ENCODE measurements around the gene TEX12.

The TEX12 gene

DNA sequence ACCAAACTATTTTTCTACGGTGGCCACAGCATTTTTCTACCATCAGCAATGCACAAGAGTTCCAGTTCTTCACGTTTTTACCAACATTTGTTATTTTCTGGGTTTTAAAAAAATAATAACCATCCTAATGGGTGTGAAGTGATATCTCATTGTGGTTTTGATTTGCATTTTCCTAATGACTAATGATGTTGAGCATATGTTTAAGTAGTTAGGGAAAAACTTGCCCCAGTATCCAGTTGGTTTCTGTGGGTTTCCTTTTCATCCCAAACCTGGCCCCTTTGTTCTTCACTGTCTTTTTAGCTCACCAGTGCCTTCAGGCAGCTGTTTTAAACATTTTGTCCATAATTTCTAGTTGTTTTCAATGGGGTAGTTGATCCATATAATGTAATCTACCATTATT lies 44.4 kb downstream of the TEX12 start:
- DNase-seq (ENCODE audit: low read depth in 2 of 2), result no peak

DNA sequence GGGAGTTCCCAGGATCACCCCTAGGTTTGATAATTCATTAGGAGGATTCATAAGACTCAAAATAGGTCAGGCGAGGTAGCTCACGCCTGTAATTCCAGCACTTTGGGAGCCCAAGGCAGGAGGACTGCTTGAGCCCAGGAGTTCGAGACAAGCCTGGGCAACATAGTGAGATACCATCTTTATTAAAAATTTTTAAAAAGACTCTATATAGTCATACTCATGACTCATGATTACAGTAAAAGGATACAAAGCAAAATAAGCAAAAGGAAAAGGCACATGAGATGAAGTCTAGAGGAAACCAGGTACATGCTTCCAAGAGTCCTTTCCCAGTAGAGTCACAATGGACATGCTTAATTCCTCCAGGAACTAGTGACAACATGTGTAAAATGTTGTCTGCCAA lies 45.1 kb downstream of the TEX12 start:
- no peak for DNase-seq (ENCODE audit: low read depth in 2 of 2)

DNA sequence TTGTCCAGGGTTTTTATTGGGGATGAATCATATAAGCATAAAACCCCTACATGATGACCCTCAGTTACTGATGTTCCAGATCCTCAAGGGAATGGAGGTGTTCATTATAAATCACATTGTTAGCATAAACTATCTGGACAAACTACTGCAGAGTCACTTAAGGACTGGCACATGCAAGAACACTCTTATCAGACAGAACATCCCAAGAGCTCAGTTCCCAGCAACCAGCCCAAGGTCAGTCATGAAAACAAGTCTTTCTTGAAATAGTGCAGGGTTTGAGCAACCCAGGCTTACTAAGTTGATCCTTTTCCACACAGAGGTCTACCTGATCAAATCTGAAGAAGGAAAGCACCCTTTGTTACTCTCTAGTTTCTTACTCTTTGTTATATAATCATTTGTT lies 45.5 kb downstream of the TEX12 start:
- DNase-seq (ENCODE audit: low read depth in 2 of 2), result no peak

DNA sequence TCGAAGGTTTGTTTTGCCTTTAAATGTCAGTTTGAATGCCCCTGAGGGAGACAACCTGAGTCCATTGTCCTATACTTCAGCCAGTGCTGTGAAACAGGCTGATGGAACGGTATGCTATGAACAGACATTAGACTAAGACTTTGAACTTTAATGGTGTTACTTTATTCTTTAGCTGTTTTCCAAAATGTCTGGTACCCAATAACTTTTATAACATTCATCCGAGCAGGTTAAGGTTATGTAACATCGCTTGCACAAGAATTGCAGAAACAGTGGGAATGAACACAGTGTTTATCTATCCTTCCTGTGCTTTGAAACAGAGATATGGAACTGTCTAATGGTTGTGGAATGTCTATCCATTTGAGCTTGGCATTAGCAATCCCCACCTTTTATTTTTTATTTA lies 46.6 kb downstream of the TEX12 start:
- DNase-seq (ENCODE audit: low read depth in 2 of 2), result no peak

DNA sequence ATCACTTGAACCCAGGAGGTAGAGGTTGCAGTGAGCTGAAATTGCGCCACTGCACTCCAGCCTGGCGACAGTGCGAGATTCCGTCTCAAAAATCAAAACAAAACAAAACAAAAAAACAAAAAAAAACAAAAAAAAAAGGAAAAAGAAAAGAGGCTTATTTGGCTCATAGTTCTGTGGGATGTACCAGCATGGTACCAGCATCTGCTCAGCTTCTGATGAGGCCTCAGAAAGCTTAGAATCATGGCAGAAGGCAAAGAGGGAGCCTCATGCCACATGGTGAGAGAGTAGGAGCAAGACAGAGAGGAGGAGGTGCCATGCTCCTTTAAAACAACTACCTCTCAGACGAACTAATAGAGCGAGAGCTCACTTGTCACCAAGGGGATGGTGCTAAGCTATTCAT lies 48.4 kb downstream of the TEX12 start:
- no peak for DNase-seq (ENCODE audit: low read depth in 2 of 2)

DNA sequence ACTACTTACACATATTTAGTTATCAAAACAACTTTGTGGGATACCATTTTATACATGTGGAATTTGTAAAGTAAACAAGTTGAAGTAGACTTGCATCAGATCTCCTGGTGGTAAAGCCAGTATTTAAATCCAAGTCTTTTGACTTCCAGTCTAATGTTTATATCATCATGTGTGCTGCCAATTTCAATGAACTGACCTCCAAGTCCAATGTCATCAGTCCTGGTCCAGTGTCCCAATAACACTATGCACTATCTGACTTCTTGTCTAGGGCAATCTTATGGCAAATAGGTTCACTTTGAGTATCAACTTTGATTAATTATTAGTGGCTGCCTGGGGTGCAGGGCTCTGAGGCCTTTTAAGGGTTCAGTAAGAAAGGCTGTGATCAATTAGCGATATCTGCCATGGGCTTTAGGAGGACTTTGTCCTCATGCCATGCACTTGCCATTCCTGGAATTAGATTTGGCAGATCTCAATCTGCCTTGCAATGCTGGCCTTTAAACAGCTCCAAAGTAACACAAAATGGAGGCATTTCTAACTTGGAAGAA lies 49.5 kb downstream of the TEX12 start:
- DNase-seq (ENCODE audit: low read depth in 2 of 2), result no peak

DNA sequence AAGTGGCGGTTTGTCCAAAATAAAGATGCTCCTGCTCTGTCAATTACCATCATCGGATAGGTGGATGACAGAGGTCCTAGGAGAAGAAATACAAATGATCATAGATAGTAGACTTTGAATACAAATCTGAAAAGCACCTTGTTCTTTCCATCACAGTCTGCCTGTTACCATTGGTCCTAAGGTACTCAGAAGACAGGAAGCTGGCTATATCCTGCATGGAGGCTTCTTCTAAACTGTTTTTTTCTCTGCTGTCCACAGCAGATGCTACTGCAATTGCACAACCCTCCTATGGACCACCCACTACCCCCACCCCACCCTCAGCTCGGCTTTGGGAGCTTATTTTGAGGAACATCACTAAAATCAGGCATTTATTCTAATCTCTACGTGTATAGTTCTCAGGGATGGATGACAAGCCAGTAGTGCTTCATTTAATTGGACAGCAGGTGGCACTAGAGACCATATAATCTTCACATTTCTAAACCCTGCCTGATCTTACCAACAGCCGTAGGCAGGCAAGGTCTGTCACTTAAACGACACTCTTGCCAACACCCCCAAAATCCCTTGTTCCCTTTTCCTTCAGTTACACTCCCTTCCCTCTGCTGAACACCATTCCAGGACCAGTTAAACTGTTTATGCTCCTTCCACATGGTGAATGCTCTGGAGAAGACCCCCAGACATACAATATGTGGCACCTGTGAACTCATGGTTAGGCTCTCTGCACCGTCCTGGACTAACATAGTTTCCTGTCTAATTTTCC lies 52.5 kb downstream of the TEX12 start:
- no peak for DNase-seq (ENCODE audit: low read depth in 2 of 2)

DNA sequence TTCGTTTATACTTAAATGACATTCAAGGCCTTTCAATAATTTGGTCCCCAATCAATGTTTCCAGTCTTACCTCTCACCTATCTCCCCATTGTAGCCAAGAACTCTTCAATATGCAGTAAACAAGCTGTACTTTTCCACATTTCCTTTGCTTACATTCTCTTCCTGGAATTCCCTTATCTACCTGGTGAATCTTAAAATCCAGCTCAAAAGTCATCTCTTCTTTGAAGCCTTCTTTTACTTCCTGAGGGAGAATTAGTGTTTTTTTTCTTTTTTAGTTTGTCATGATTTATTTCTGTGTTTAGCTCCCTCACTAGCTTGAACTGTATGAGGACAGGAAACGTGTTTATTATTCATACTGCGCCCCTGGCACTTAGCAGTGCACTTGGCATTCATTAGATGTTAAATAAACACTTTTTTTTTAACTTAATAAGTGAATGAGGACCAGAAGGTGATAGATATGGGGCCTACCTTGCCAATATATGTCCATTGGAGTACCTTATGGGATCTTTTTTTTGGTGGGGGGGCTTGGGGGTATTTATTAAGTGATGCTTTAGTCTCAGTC lies 54.2 kb downstream of the TEX12 start:
- DNase-seq (ENCODE audit: low read depth in 2 of 2), result no peak

All from stimulated activated CD4-positive, alpha-beta T cell treated with anti-CD3 and anti-CD28 coated beads, Interleukin-4, amount 100 ng/mL, for 48 hours (primary cell).